Peyer's patch (tissue), 4 donors: Measurements from ENCODE around the gene ATF7IP2. TPM values are rescaled to one million over a fixed set of nuclear protein-coding genes. Genes with fewer than 3 reads are reported as not detected.

Experiments used
- DNase-seq, 3 donors: peaks; one replicate each; pipeline ENCODE4 v3.0.0-alpha.2; 2017 to 2019
- H3K27ac ChIP-seq, 4 donors: fragments of 200-600 bp; sonication (generic); one replicate each; pipeline ENCODE4 v1.5.1; 2016 to 2019
- H3K27me3 ChIP-seq, 2 donors: fragments of 200-600 bp; sonication (generic); one replicate each; pipeline ENCODE4 v1.5.1; 2019
- H3K36me3 ChIP-seq, 3 donors: fragments of 200-600 bp; sonication (generic); one replicate each; pipeline ENCODE4 v1.5.1; 2016 to 2019
- H3K4me1 ChIP-seq, 4 donors: fragments of 200-600 bp; sonication (generic); one replicate each; pipeline ENCODE4 v1.5.1; 2016 to 2019
- H3K4me3 ChIP-seq, 4 donors: fragments of 200-600 bp; sonication (generic); 1 replicate in 3 of 4; 2 replicates in 1 of 4; pipeline ENCODE4 v1.5.1; 2016 to 2019; ENCODE audit warnings: mild to moderate bottlenecking in 1 of 4
- H3K9me3 ChIP-seq, 4 donors: fragments of 200-600 bp; sonication (generic); one replicate each; pipeline ENCODE4 v1.5.1; 2016 to 2019; ENCODE audit warnings: mild to moderate bottlenecking in 1 of 4
- CTCF ChIP-seq, 6 experiments: fragments of 450-650 bp in 4 of 6; fragments of 200-600 bp in 2 of 6; sonication (generic) in 1 of 6; IDR thresholded peaks; one replicate each; pipeline ENCODE4 v1.5.1; 2017 to 2019; ENCODE audit warnings: antibody characterized with exemption in 6 of 6, mild to moderate bottlenecking in 3 of 6, moderate library complexity in 1 of 6
- POLR2A ChIP-seq, 2 donors: fragments of 450-650 bp; IDR thresholded peaks; one replicate each; pipeline ENCODE4 v1.5.1; 2017; ENCODE audit warnings: antibody characterized with exemption in 2 of 2, mild to moderate bottlenecking in 2 of 2, moderate library complexity in 2 of 2
- total RNA-seq, 4 donors: library from RNA; depleted of rRNA; stranded (reverse); fragments of >200 nt; gene quantifications; one replicate each; pipeline ENCODE4 v1.1.0, GENCODE V29; 2016

ATF7IP2 gene
- total RNA-seq, 4 donors from 2014 or later: 9.9 to 27.2 (median 10.8) TPM

- H3K27ac ChIP-seq: no peak overlapping the region
- no peak for TF ChIP-seq POLR2A (IDR thresholded peaks at IDR 0.05)
- no peak for TF ChIP-seq CTCF (IDR thresholded peaks at IDR 0.05)
- peak overlapping the region; percentile 54 to 71 (median 64) for H3K4me3 ChIP-seq
- H3K9me3 ChIP-seq: no peaks in the 10 kb centered on the region
- H3K36me3 ChIP-seq: no peaks in the 10 kb centered on the region
- DNase-seq: no peak
- no peaks in the 10 kb centered on the region for H3K27me3 ChIP-seq
- H3K4me1 ChIP-seq: peaks cover 0 to 8% (median 3%) of the 10 kb centered on the region in 4 donors
Measured at GRCh38 chr16:10387188-10387617, 1.3 kb downstream of the ATF7IP2 start.

GRCh38 chr16:10388988-10389387, 3.1 kb downstream of the ATF7IP2 start:
- Histone ChIP-seq H3K4me1 (peaks cover 0 to 8% (median 3%) of the 10 kb centered on the region in 4 donors), H3K27ac (no peak overlapping the region), H3K9me3 (no peaks in the 10 kb centered on the region), H3K4me3 (no peak overlapping the region), H3K27me3 (no peaks in the 10 kb centered on the region), H3K36me3 (no peaks in the 10 kb centered on the region)
- no peak for DNase-seq
- TF ChIP-seq CTCF (IDR thresholded peaks at IDR 0.05): no peak
- no peak for TF ChIP-seq POLR2A (IDR thresholded peaks at IDR 0.05)

- Histone ChIP-seq H3K27me3 (no peaks in the 10 kb centered on the region), H3K4me3 (no peak overlapping the region), H3K36me3 (no peaks in the 10 kb centered on the region), H3K9me3 (no peaks in the 10 kb centered on the region), H3K4me1 (peaks cover 0 to 8% (median 3%) of the 10 kb centered on the region in 4 donors), H3K27ac (no peak overlapping the region)
- TF ChIP-seq CTCF (IDR thresholded peaks at IDR 0.05): no peak
- TF ChIP-seq POLR2A (IDR thresholded peaks at IDR 0.05): no peak
- no peak for DNase-seq
Measured at GRCh38 chr16:10390330-10390729, 4.5 kb downstream of the ATF7IP2 start.

GRCh38 chr16:10390867-10391266, 5.0 kb downstream of the ATF7IP2 start:
- H3K4me3 ChIP-seq: no peak overlapping the region
- H3K36me3 ChIP-seq: no peaks in the 10 kb centered on the region
- H3K27me3 ChIP-seq: no peaks in the 10 kb centered on the region
- no peak overlapping the region for H3K27ac ChIP-seq
- DNase-seq: no peak
- TF ChIP-seq CTCF (IDR thresholded peaks at IDR 0.05) (no peak), POLR2A (IDR thresholded peaks at IDR 0.05) (no peak)
- H3K4me1 ChIP-seq: peaks cover 0 to 8% (median 3%) of the 10 kb centered on the region in 4 donors
- no peaks in the 10 kb centered on the region for H3K9me3 ChIP-seq

GRCh38 chr16:10391339-10391738, 5.5 kb downstream of the ATF7IP2 start:
- DNase-seq: no peak
- Histone ChIP-seq H3K9me3 (no peaks in the 10 kb centered on the region), H3K27me3 (no peaks in the 10 kb centered on the region), H3K4me3 (no peak overlapping the region), H3K27ac (no peak overlapping the region), H3K4me1 (peaks cover 0 to 8% (median 3%) of the 10 kb centered on the region in 4 donors), H3K36me3 (no peaks in the 10 kb centered on the region)
- TF ChIP-seq CTCF (IDR thresholded peaks at IDR 0.05) (no peak), POLR2A (IDR thresholded peaks at IDR 0.05) (no peak)

GRCh38 chr16:10402975-10403374, 17.1 kb downstream of the ATF7IP2 start:
- H3K36me3 ChIP-seq: no peaks in the 10 kb centered on the region
- H3K4me3 ChIP-seq: no peak overlapping the region
- H3K4me1 ChIP-seq: no peaks in the 10 kb centered on the region
- peaks cover 0 to 10% (median under 1%) of the 10 kb centered on the region in 4 donors for H3K9me3 ChIP-seq
- H3K27me3 ChIP-seq: no peaks in the 10 kb centered on the region
- H3K27ac ChIP-seq: no peak overlapping the region
- DNase-seq: no peak
- TF ChIP-seq POLR2A (IDR thresholded peaks at IDR 0.05): no peak
- TF ChIP-seq CTCF (IDR thresholded peaks at IDR 0.05): no peak
